T-helper 1 cell treated with Interleukin-12 subunit alpha and Interleukin-12 subunit beta and Interleukin-4 antibody, amounts not matched to agents 30 μg/mL and 1 μg/mL, for 36 hours (primary cell): Measurements from ENCODE around the gene KIF25.
"Not testable (repeated sequence)": the region's sequence is repeated elsewhere in the genome, so short reads cannot be mapped to it uniquely, and the experiment has no call there.

Experiments
- H3K27ac Mint-ChIP-seq: one replicate; pipeline ENCODE4 v1.8.0; 2021; ENCODE audit warnings: mild to moderate bottlenecking, mixed read lengths
- H3K27me3 Mint-ChIP-seq: one replicate; pipeline ENCODE4 v1.8.0; 2021; ENCODE audit warnings: low read depth, mixed read lengths
- H3K36me3 Mint-ChIP-seq: one replicate; pipeline ENCODE4 v1.8.0; 2021; ENCODE audit warnings: low read depth, mixed read lengths
- H3K4me1 Mint-ChIP-seq: one replicate; pipeline ENCODE4 v1.8.0; 2021; ENCODE audit warnings: low read depth, mixed read lengths
- H3K4me3 Mint-ChIP-seq: one replicate; pipeline ENCODE4 v1.8.0; 2021; ENCODE audit warnings: mild to moderate bottlenecking, moderate library complexity, mixed read lengths
- H3K9me3 Mint-ChIP-seq: one replicate; pipeline ENCODE4 v1.8.0; 2021; ENCODE audit warnings: mixed read lengths

KIF25 gene

GRCh38 chr6:167996424-167997199 lies 859 bp upstream of the KIF25 start:
- Mint-ChIP-seq H3K4me1 (no peaks in the 10 kb centered on the region), H3K4me3 (no peak overlapping the region), H3K36me3 (no peaks in the 10 kb centered on the region), H3K27ac (no peak overlapping the region), H3K9me3 (peaks cover 4% of the 10 kb centered on the region), H3K27me3 (no peaks in the 10 kb centered on the region)

DNA sequence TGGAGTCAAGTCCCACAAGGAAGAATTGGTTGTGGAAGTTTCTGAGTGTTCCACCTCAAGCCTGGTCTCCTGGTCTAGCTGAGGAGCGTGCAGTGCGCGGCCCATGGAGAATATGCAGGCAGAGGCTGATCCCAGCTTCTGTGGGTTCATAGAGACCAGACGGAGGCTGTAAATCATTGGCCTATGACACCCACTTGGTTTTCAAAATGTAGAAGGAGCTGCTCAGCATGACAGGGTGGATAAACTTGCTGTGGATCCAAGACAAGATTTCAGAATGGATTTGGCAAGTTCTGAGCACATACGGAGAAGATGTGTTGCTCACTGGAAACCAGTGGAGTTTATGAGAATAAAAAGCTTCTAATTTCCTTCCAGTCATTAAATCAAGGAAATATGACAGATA lies 744 bp downstream of the KIF25 start:
- no peaks in the 10 kb centered on the region for H3K4me1 Mint-ChIP-seq
- no peaks in the 10 kb centered on the region for H3K36me3 Mint-ChIP-seq
- no peak overlapping the region for H3K27ac Mint-ChIP-seq
- H3K4me3 Mint-ChIP-seq, result no peak overlapping the region
- peaks cover 4% of the 10 kb centered on the region for H3K9me3 Mint-ChIP-seq
- H3K27me3 Mint-ChIP-seq, result no peaks in the 10 kb centered on the region

DNA sequence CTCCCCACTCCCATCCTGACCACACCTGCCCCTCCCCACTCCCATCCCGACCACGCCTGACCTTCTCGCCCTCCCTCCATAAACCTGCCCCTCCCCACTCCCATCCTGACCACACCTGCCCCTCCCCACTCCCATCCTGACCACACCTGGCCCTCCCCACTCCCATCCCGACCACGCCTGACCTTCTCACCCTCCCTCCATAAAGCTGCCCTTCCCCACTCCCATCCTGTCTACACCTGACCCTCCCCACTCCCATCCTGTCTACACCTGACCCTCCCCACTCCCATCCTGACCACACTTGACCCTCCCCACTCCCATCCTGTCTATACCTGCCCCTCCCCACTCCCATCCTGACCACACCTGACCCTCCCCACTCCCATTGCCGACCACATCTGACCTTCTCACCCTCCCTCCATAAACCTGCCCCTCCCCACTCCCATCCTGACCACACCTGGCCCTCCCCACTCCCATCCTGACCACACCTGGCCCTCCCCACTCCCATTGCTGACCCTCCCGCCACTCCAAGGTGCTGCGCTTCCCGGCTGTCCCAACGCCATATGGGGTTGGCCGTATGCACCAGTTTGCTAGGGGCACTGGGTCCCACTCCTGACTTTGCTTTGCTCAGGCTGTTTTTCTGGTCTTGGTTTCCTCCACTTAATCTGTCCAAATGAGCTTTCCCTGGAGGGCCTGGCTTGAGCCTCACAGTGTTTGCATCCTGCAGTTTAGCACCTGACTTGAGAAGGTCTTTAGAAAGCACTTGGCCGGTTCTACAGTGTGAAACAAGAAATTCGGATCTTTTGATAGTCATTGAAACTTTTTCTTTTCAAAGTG lies 2.9 kb downstream of the KIF25 start:
- Mint-ChIP-seq H3K9me3 (peaks cover 4% of the 10 kb centered on the region), H3K27me3 (no peaks in the 10 kb centered on the region), H3K36me3 (no peaks in the 10 kb centered on the region), H3K4me1 (no peaks in the 10 kb centered on the region), H3K4me3 (no peak overlapping the region), H3K27ac (no peak overlapping the region)

GRCh38 chr6:168001029-168001332 lies 3.5 kb downstream of the KIF25 start:
- H3K9me3 Mint-ChIP-seq, result peaks cover 4% of the 10 kb centered on the region
- no peaks in the 10 kb centered on the region for H3K4me1 Mint-ChIP-seq
- no peak overlapping the region for H3K27ac Mint-ChIP-seq
- H3K36me3 Mint-ChIP-seq, result no peaks in the 10 kb centered on the region
- no peak overlapping the region for H3K4me3 Mint-ChIP-seq
- no peaks in the 10 kb centered on the region for H3K27me3 Mint-ChIP-seq

- H3K4me3 Mint-ChIP-seq, H3K27me3 Mint-ChIP-seq, H3K9me3 Mint-ChIP-seq, H3K4me1 Mint-ChIP-seq, H3K27ac Mint-ChIP-seq, H3K36me3 Mint-ChIP-seq: not testable (repeated sequence)
These were observed 4.0 kb downstream of the KIF25 start for GRCh38 chr6:168001514-168001913.

DNA sequence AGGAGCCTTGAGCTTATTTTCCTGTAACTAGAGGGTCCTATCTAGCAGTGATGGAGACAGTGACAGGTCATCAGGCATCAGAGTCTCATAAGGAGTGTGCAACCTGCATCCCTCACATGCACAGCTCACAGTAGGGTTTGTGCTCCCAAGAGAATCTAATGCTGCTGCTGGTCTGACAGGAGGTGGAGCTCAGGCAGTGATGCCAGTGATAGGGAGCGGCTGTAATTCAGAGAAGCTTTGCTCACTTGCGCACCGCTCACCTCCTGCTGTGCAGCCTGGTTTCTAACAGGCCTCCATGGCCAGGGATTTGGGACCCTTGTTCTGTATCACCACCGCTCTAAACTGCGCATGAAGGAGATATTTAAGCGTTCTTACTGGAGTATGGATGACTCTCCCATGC lies 5.3 kb downstream of the KIF25 start:
- Mint-ChIP-seq H3K27me3 (no peaks in the 10 kb centered on the region), H3K36me3 (no peaks in the 10 kb centered on the region), H3K4me1 (no peaks in the 10 kb centered on the region), H3K4me3 (no peak overlapping the region), H3K27ac (no peak overlapping the region), H3K9me3 (peaks cover 4% of the 10 kb centered on the region)

- peaks cover 4% of the 10 kb centered on the region for H3K9me3 Mint-ChIP-seq
These were observed 6.6 kb downstream of the KIF25 start for GRCh38 chr6:168004023-168004422.

GRCh38 chr6:168004945-168005344 lies 7.5 kb downstream of the KIF25 start:
- Mint-ChIP-seq H3K4me1 (no peaks in the 10 kb centered on the region), H3K9me3 (peaks cover 13% of the 10 kb centered on the region), H3K4me3 (no peak overlapping the region), H3K27me3 (no peaks in the 10 kb centered on the region), H3K27ac (no peak overlapping the region), H3K36me3 (no peaks in the 10 kb centered on the region)

More at GRCh38 chr6:168004023-168004422, 6.6 kb downstream of the KIF25 start:
- H3K4me1 Mint-ChIP-seq, result no peaks in the 10 kb centered on the region
- H3K27ac Mint-ChIP-seq, result no peak overlapping the region
- H3K27me3 Mint-ChIP-seq, result no peaks in the 10 kb centered on the region
- H3K4me3 Mint-ChIP-seq, result no peak overlapping the region
- no peaks in the 10 kb centered on the region for H3K36me3 Mint-ChIP-seq

DNA sequence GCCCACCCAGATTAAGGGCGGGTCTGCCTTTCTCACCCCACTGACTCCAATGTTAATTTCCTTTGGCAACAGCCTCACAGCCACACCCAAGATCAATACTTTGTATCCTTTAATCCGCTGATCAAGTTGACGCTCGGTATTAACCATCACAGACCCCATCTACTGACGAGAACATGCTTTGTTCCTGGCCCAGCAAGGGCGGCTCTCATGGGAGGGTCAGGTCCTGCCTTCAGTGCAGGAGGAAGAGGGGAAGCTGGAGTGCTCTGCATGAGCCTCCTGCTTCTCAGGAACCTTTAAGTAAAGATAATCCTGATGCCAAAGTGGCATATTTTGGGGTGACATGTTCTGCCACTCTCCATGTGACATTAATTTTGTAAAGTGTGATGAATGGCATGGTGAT lies 8.3 kb downstream of the KIF25 start:
- Mint-ChIP-seq H3K36me3 (no peaks in the 10 kb centered on the region), H3K4me3 (no peak overlapping the region), H3K27me3 (no peaks in the 10 kb centered on the region), H3K27ac (no peak overlapping the region), H3K4me1 (no peaks in the 10 kb centered on the region), H3K9me3 (peaks cover 19% of the 10 kb centered on the region)

DNA sequence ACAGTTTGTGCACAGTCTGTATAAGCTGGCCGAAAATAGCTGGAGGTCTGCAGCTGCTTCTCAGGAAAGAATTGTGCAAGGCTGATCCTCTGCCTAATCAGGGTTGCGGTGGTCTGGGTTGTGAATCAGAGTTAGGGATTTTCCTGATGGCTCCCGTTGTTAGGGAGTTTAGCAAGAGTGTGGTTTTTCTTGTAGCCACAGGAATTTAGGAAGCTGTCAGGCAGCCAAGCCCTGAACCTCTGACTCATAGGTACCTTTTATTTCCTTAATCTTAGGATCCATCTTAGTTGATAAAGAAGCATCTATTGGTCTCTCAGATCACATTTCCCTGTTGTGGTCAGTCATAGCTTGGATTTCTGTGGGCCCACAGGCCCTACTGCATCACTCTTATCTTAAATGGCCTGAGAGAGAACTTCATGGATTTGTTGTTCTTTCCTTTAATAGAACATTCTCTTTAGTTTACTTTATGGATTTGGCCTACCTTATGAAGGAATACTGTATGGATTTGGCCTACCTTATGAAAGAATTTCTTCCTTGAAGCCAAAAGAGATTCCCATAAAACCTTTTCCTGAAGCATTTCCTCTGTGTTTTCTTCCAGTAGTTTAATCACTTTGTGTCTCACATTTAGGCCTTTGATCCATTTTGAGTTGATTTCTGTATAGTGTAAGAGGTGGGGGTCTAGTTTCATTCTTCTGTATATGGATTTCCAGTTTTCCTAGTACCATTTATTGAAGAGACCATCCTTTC lies 10.3 kb downstream of the KIF25 start:
- H3K4me3 Mint-ChIP-seq, result no peak overlapping the region
- no peak overlapping the region for H3K27ac Mint-ChIP-seq
- peaks cover 32% of the 10 kb centered on the region for H3K9me3 Mint-ChIP-seq
- no peaks in the 10 kb centered on the region for H3K27me3 Mint-ChIP-seq
- H3K4me1 Mint-ChIP-seq, result no peaks in the 10 kb centered on the region
- peaks cover 3% of the 10 kb centered on the region for H3K36me3 Mint-ChIP-seq

DNA sequence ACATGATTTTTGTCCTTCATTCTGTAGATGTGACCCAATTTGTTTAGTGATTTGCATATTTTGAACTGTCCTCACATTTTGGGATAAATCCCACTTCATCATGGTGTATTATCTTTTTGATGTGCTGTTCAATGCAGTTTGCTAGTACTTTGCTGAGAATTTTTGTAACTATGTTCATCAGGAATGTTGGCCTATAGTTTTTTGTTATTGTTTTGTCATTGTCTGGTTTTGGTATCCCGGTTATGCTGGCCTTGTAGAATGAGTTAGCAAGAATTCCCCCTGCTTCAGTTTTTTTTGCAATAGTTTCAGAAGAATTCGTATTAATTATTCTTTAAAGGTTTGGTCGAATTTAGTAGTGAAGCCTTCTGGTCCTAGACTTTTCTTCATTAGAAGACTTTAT lies 11.9 kb downstream of the KIF25 start:
- Mint-ChIP-seq H3K27me3 (no peaks in the 10 kb centered on the region), H3K4me3 (no peak overlapping the region), H3K36me3 (peaks cover 3% of the 10 kb centered on the region), H3K9me3 (peaks cover 33% of the 10 kb centered on the region), H3K4me1 (no peaks in the 10 kb centered on the region), H3K27ac (no peak overlapping the region)

DNA sequence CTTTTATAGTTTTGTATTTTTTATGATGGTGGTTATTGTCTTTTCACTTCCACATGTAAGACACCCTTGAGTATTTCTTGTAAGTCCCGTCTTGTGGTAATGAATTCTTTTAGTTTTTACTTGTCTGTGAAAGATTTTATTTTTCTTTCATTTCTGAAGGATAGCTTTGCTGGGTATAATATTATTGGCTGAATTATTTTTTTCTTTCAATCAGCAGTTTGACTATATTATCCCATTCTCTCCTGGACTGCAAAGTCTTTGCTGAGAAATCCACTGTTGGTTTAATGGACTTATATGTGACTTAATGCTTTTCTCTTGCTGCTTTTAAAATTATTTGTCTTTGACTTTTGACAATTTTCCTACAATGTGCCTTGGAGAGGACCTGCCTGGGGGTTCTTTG lies 13.8 kb downstream of the KIF25 start:
- Mint-ChIP-seq H3K36me3 (peaks cover 3% of the 10 kb centered on the region), H3K4me1 (no peaks in the 10 kb centered on the region), H3K9me3 (peaks cover 42% of the 10 kb centered on the region), H3K27me3 (no peaks in the 10 kb centered on the region), H3K27ac (no peak overlapping the region), H3K4me3 (no peak overlapping the region)

GRCh38 chr6:168012431-168013249 lies 15.2 kb downstream of the KIF25 start:
- Mint-ChIP-seq H3K9me3 (peaks cover 42% of the 10 kb centered on the region), H3K4me1 (no peaks in the 10 kb centered on the region), H3K27me3 (no peaks in the 10 kb centered on the region), H3K27ac (no peak overlapping the region), H3K4me3 (no peak overlapping the region), H3K36me3 (peaks cover 3% of the 10 kb centered on the region)

DNA sequence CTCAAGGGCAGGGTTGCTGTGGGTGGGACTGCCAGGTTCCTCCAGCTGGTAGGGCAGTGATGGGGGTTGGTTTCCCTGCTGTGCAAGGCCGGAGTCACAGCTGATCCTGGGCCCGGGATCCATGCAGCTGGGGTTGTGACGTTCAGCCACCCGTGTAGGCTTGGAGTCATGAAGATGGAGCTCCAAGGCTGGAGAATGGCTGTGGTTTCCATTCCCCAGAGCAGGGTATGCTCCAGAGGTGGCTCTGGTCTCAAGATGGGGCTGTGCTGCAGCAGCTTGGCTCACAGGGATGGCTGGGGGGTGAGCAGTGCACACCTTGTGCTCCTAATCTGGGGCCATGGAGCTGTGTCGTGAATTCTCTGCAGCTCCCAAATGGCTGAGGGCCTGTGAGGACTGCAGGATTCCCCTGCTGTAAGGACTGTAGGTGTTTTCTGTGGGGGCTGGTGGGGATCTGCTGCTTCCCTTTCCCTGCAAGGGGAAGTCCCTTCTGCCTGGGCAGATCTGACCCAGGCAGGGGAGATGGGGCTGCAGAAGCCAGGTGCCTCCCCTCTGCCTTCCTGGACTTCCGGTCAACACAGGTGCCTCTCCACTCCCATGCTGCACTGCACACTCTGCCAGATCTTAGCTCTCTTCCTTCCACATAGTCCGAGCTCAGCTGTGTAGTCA lies 15.9 kb downstream of the KIF25 start:
- Mint-ChIP-seq H3K9me3 (peaks cover 42% of the 10 kb centered on the region), H3K27ac (no peak overlapping the region), H3K27me3 (no peaks in the 10 kb centered on the region), H3K36me3 (peaks cover 3% of the 10 kb centered on the region), H3K4me1 (no peaks in the 10 kb centered on the region), H3K4me3 (no peak overlapping the region)
